Dendritic cell treated with granulocyte-macrophage colony-stimulating factor and Interleukin-4, amounts not matched to agents 40 ng/mL and 50 ng/mL, for 4 days (primary cell): ENCODE measurements around the gene HLF.

Experiments used
- H3K27ac Mint-ChIP-seq: one replicate; pipeline ENCODE4 v1.8.0; 2022; ENCODE audit warnings: mild to moderate bottlenecking, mixed read lengths
- H3K27me3 Mint-ChIP-seq: one replicate; pipeline ENCODE4 v1.8.0; 2022; ENCODE audit warnings: mild to moderate bottlenecking, mixed read lengths
- H3K36me3 Mint-ChIP-seq: one replicate; pipeline ENCODE4 v1.8.0; 2022; ENCODE audit warnings: low read depth, mixed read lengths
- H3K4me1 Mint-ChIP-seq: one replicate; pipeline ENCODE4 v1.8.0; 2022; ENCODE audit warnings: low read depth, mixed read lengths
- H3K4me3 Mint-ChIP-seq: one replicate; pipeline ENCODE4 v1.8.0; 2022; ENCODE audit warnings: mild to moderate bottlenecking, moderate library complexity, mixed read lengths
- H3K9me3 Mint-ChIP-seq: one replicate; pipeline ENCODE4 v1.8.0; 2022; ENCODE audit warnings: mixed read lengths
- intact Hi-C: fragments of 100-400 bp; cut with micrococcal nuclease; formaldehyde crosslinking; loops from one replicate; pipeline ENCODE4 v1.15.0; 2022

The HLF gene

GRCh38 chr17:55285340-55286301, 20.9 kb downstream of the HLF start:
- Mint-ChIP-seq H3K4me1 (no peaks in the 10 kb centered on the region), H3K4me3 (no peak overlapping the region), H3K36me3 (no peaks in the 10 kb centered on the region), H3K27ac (no peak overlapping the region), H3K9me3 (no peaks in the 10 kb centered on the region), H3K27me3 (no peaks in the 10 kb centered on the region)
- intact Hi-C loops: no loop called here

GRCh38 chr17:55286681-55287589, 22.2 kb downstream of the HLF start:
- H3K9me3 Mint-ChIP-seq: no peaks in the 10 kb centered on the region
- intact Hi-C loops: no loop called here
- no peaks in the 10 kb centered on the region for H3K27me3 Mint-ChIP-seq
- H3K36me3 Mint-ChIP-seq: no peaks in the 10 kb centered on the region
- no peak overlapping the region for H3K27ac Mint-ChIP-seq
- no peak overlapping the region for H3K4me3 Mint-ChIP-seq
- H3K4me1 Mint-ChIP-seq: no peaks in the 10 kb centered on the region

- H3K36me3 Mint-ChIP-seq: no peaks in the 10 kb centered on the region
- no peak overlapping the region for H3K4me3 Mint-ChIP-seq
- no peak overlapping the region for H3K27ac Mint-ChIP-seq
- no peaks in the 10 kb centered on the region for H3K9me3 Mint-ChIP-seq
- H3K27me3 Mint-ChIP-seq: no peaks in the 10 kb centered on the region
- intact Hi-C loops: no loop called here
- no peaks in the 10 kb centered on the region for H3K4me1 Mint-ChIP-seq
Measured at GRCh38 chr17:55288356-55289105, 23.8 kb downstream of the HLF start.

GRCh38 chr17:55289106-55289446, 24.3 kb downstream of the HLF start:
- Mint-ChIP-seq H3K27me3 (no peaks in the 10 kb centered on the region), H3K9me3 (no peaks in the 10 kb centered on the region), H3K27ac (no peak overlapping the region), H3K4me1 (peaks cover 2% of the 10 kb centered on the region), H3K4me3 (no peak overlapping the region), H3K36me3 (no peaks in the 10 kb centered on the region)
- intact Hi-C loops: no loop called here

GRCh38 chr17:55289978-55290377, 25.2 kb downstream of the HLF start:
- Mint-ChIP-seq H3K27ac (no peak overlapping the region), H3K27me3 (no peaks in the 10 kb centered on the region), H3K36me3 (no peaks in the 10 kb centered on the region), H3K4me1 (peaks cover 10% of the 10 kb centered on the region), H3K4me3 (no peak overlapping the region), H3K9me3 (no peaks in the 10 kb centered on the region)
- intact Hi-C loops: no loop called here

GRCh38 chr17:55290492-55291113, 25.8 kb downstream of the HLF start:
- intact Hi-C loops: no loop called here
- Mint-ChIP-seq H3K4me1 (peaks cover 12% of the 10 kb centered on the region), H3K36me3 (no peaks in the 10 kb centered on the region), H3K27me3 (no peaks in the 10 kb centered on the region), H3K9me3 (no peaks in the 10 kb centered on the region), H3K27ac (no peak overlapping the region), H3K4me3 (no peak overlapping the region)

- H3K27ac Mint-ChIP-seq: no peak overlapping the region
- intact Hi-C loops: no loop called here
- no peaks in the 10 kb centered on the region for H3K36me3 Mint-ChIP-seq
- peaks cover 12% of the 10 kb centered on the region for H3K4me1 Mint-ChIP-seq
- H3K9me3 Mint-ChIP-seq: no peaks in the 10 kb centered on the region
- no peaks in the 10 kb centered on the region for H3K27me3 Mint-ChIP-seq
- no peak overlapping the region for H3K4me3 Mint-ChIP-seq
Measured at GRCh38 chr17:55291114-55291507, 26.4 kb downstream of the HLF start.

- no peak overlapping the region for H3K27ac Mint-ChIP-seq
- no peaks in the 10 kb centered on the region for H3K36me3 Mint-ChIP-seq
- peaks cover 12% of the 10 kb centered on the region for H3K4me1 Mint-ChIP-seq
- intact Hi-C loops: no loop called here
- H3K4me3 Mint-ChIP-seq: no peak overlapping the region
- no peaks in the 10 kb centered on the region for H3K27me3 Mint-ChIP-seq
- H3K9me3 Mint-ChIP-seq: no peaks in the 10 kb centered on the region
Measured at GRCh38 chr17:55292094-55292493, 27.3 kb downstream of the HLF start.

GRCh38 chr17:55294042-55294751, 29.4 kb downstream of the HLF start:
- H3K36me3 Mint-ChIP-seq: no peaks in the 10 kb centered on the region
- intact Hi-C loops: loop anchor here (2.0 kb wide), 1 partner anchor 239 kb away; no protein-coding TSS in a partner anchor
- no peak overlapping the region for H3K4me3 Mint-ChIP-seq
- H3K27me3 Mint-ChIP-seq: no peaks in the 10 kb centered on the region
- H3K27ac Mint-ChIP-seq: no peak overlapping the region
- no peaks in the 10 kb centered on the region for H3K9me3 Mint-ChIP-seq
- H3K4me1 Mint-ChIP-seq: peaks cover 12% of the 10 kb centered on the region

GRCh38 chr17:55295411-55296170, 30.8 kb downstream of the HLF start:
- H3K27ac Mint-ChIP-seq: no peak overlapping the region
- no peaks in the 10 kb centered on the region for H3K27me3 Mint-ChIP-seq
- intact Hi-C loops: loop anchor here (1.0 to 2.0 kb wide), 3 partner anchors 219 to 302 kb away; no protein-coding TSS in a partner anchor
- H3K4me3 Mint-ChIP-seq: no peak overlapping the region
- H3K36me3 Mint-ChIP-seq: no peaks in the 10 kb centered on the region
- H3K9me3 Mint-ChIP-seq: no peaks in the 10 kb centered on the region
- H3K4me1 Mint-ChIP-seq: peaks cover 12% of the 10 kb centered on the region

- H3K4me1 Mint-ChIP-seq: peaks cover 12% of the 10 kb centered on the region
- intact Hi-C loops: loop anchor here (1.0 to 2.0 kb wide), 2 partner anchors 219 to 303 kb away; no protein-coding TSS in a partner anchor
- no peak overlapping the region for H3K27ac Mint-ChIP-seq
- H3K36me3 Mint-ChIP-seq: no peaks in the 10 kb centered on the region
- H3K27me3 Mint-ChIP-seq: no peaks in the 10 kb centered on the region
- no peak overlapping the region for H3K4me3 Mint-ChIP-seq
- H3K9me3 Mint-ChIP-seq: no peaks in the 10 kb centered on the region
Measured at GRCh38 chr17:55296171-55296695, 31.5 kb downstream of the HLF start.

GRCh38 chr17:55296699-55297098, 31.9 kb downstream of the HLF start:
- H3K27ac Mint-ChIP-seq: no peak overlapping the region
- no peak overlapping the region for H3K4me3 Mint-ChIP-seq
- H3K4me1 Mint-ChIP-seq: peaks cover 12% of the 10 kb centered on the region
- intact Hi-C loops: loop anchor here (1.0 to 2.0 kb wide), 2 partner anchors 218 to 303 kb away; no protein-coding TSS in a partner anchor
- no peaks in the 10 kb centered on the region for H3K36me3 Mint-ChIP-seq
- H3K9me3 Mint-ChIP-seq: no peaks in the 10 kb centered on the region
- no peaks in the 10 kb centered on the region for H3K27me3 Mint-ChIP-seq
